Left renal pelvis (tissue), 4 donors: ENCODE results near the gene CHORDC1. TPM values are rescaled to one million over a fixed set of nuclear protein-coding genes. Genes with fewer than 3 reads are reported as not detected.
A peak's percentile ranks its signal among the peaks of the same experiment; 100 is the strongest.
"Not testable (repeated sequence)": the region's sequence is repeated elsewhere in the genome, so short reads cannot be mapped to it uniquely, and the experiment has no call there.

ENCODE experiments used
- DNase-seq, 4 donors: peaks; one replicate each; pipeline ENCODE4 v3.0.0-alpha.2; 2013; ENCODE audit warnings: low read depth in 4 of 4, low spot score in 3 of 4
- polyA plus RNA-seq, 4 donors: library from polyadenylated mRNA; unstranded; fragments of 120-200 nt; gene quantifications; one replicate each; pipeline ENCODE4 v1.2.1, GENCODE V29; 2013; ENCODE audit not compliant: insufficient read length in 4 of 4

The CHORDC1 gene
- polyA plus RNA-seq, result 10 to 100 TPM; 39.2 to 62.6 (median 51.4) TPM

GRCh38 chr11:90222459-90223247 lies at the start of gene CHORDC1:
TSS of gene CHORDC1 (minus strand) at chr11:90223049. CDS start at chr11:90222954, 95 bp downstream.
- DNase-seq, result peak; percentile 73 to 82 (median 78)

GRCh38 chr11:90257158-90257525 lies 34.3 kb upstream of the CHORDC1 start:
- DNase-seq, result no peak

- DNase-seq, result no peak
Observed at GRCh38 chr11:90256404-90257157, 33.7 kb upstream of the CHORDC1 start.

- no peak for DNase-seq
Observed at GRCh38 chr11:90254065-90254464, 31.2 kb upstream of the CHORDC1 start.

GRCh38 chr11:90252053-90252452 lies 29.2 kb upstream of the CHORDC1 start:
- no peak for DNase-seq

- no peak for DNase-seq
Observed at GRCh38 chr11:90251599-90251998, 28.8 kb upstream of the CHORDC1 start.

GRCh38 chr11:90250970-90251369 lies 28.1 kb upstream of the CHORDC1 start:
- no peak for DNase-seq

GRCh38 chr11:90246468-90246867 lies 23.6 kb upstream of the CHORDC1 start:
- DNase-seq, result no peak

- no peak for DNase-seq
Observed at GRCh38 chr11:90243534-90243933, 20.7 kb upstream of the CHORDC1 start.

- no peak for DNase-seq
Observed at GRCh38 chr11:90242894-90243416, 20.1 kb upstream of the CHORDC1 start.

GRCh38 chr11:90241414-90241813 lies 18.6 kb upstream of the CHORDC1 start:
- no peak for DNase-seq

- DNase-seq, result not testable (repeated sequence)
Observed at GRCh38 chr11:90239967-90240636, 17.3 kb upstream of the CHORDC1 start.

GRCh38 chr11:90237004-90237403 lies 14.2 kb upstream of the CHORDC1 start:
- no peak for DNase-seq

- no peak for DNase-seq
Observed at GRCh38 chr11:90235526-90235925, 12.7 kb upstream of the CHORDC1 start.

- DNase-seq, result no peak
Observed at GRCh38 chr11:90234977-90235376, 12.1 kb upstream of the CHORDC1 start.

GRCh38 chr11:90229791-90230190 lies 6.9 kb upstream of the CHORDC1 start:
- no peak for DNase-seq

GRCh38 chr11:90228056-90228455 lies 5.2 kb upstream of the CHORDC1 start:
- DNase-seq, result no peak

- no peak for DNase-seq
Observed at GRCh38 chr11:90223248-90223585, 368 bp upstream of the CHORDC1 start.

- peak in 1 of 4 donors; percentile 25 for DNase-seq
Observed at GRCh38 chr11:90221803-90222458, 918 bp downstream of the CHORDC1 start.

GRCh38 chr11:90220391-90220790 lies 2.5 kb downstream of the CHORDC1 start:
- no peak for DNase-seq

- DNase-seq, result no peak
Observed at GRCh38 chr11:90219438-90219837, 3.4 kb downstream of the CHORDC1 start.
